Psoas muscle (tissue), 8 donors: Measurements from ENCODE around the gene ZNF804A. TPM values are rescaled to one million over a fixed set of nuclear protein-coding genes. Genes with fewer than 3 reads are reported as not detected.
A peak's percentile ranks its signal among the peaks of the same experiment; 100 is the strongest.

Experiments used
- ATAC-seq, 4 donors: fragments of 200-7000 bp; cut with Tn5 transposase; one replicate each; pipeline ENCODE4 v1.9.1; 2020; ENCODE audit warnings: moderate library complexity in 3 of 4, mild to moderate bottlenecking in 2 of 4
- DNase-seq, 2 donors: peaks; one replicate each; pipeline ENCODE4 v3.0.0-alpha.2; 2020
- H3K27ac ChIP-seq: fragments of 200-600 bp; one replicate; pipeline ENCODE4 v1.8.0; 2022
- H3K27me3 ChIP-seq, 3 donors: fragments of 200-600 bp in 1 of 3; one replicate each; pipeline versions ENCODE4 v1.6.1 to v1.8.0; 2013 to 2022; ENCODE audit warnings: low read length in 2 of 3, mild to moderate bottlenecking in 2 of 3, moderate library complexity in 1 of 3; ENCODE audit not compliant: insufficient read depth in 3 of 3
- H3K36me3 ChIP-seq, 2 donors: fragments of 200-600 bp in 1 of 2; one replicate each; pipeline versions ENCODE4 v1.6.1 to v1.8.0; 2013 to 2022; ENCODE audit warnings: low read depth in 1 of 2, mild to moderate bottlenecking in 1 of 2, moderate library complexity in 1 of 2; ENCODE audit not compliant: insufficient read depth in 1 of 2
- H3K4me1 ChIP-seq: fragments of 200-600 bp; one replicate; pipeline ENCODE4 v1.8.0; 2022
- H3K4me3 ChIP-seq: fragments of 200-600 bp; one replicate; pipeline ENCODE4 v1.8.0; 2022; ENCODE audit warnings: mild to moderate bottlenecking
- H3K9me3 ChIP-seq: fragments of 200-600 bp; one replicate; pipeline ENCODE4 v1.8.0; 2022
- WGBS, 3 donors: extraction: QIAGEN DNeasy Blood & Tissue Kit; methylation state at CpG; one replicate each; pipeline versions ENCODE4 v1.1.6 to v1.1.7; 2013; 5-methylcytosine and 5-hydroxymethylcytosine counted together
- intact Hi-C, 2 donors: fragments of 100-400 bp; cut with DNase I; formaldehyde crosslinking; loops; one replicate each; pipeline versions ENCODE4 v1.11.0 to v1.14.2; 2022
- polyA plus RNA-seq, 3 donors: library from polyadenylated mRNA; stranded (reverse); fragments of 200-250 nt; gene quantifications; one replicate each; pipeline ENCODE4 v1.2.3, GENCODE V29; 2013
- total RNA-seq, 4 donors: library from RNA; stranded (reverse); fragmentation: NEBNext Ultra II Directional in 2 of 4; extraction: Animal tissue kit (Norgen Biotek cat#: 25700) in 2 of 4; gene quantifications; one replicate each; pipeline versions ENCODE4 v1.2.1 to v1.2.4, GENCODE V29; 2021 to 2023
- TF ChIP-seq, protein P1 (sequence below): fragments of 200-600 bp; IDR thresholded peaks from one replicate; pipeline ENCODE4 v1.8.0; 2022; ENCODE audit warnings: antibody characterized with exemption
- donor health status: healthy with polysubstance abuse.
- donor health status: DM: no; HTN: no; CAD: no; lungs with moderate emphysema.
- donor health status: Bipolar disorder and iron deficiency.
- donor health status: healthy.
- donor health status: DM: yes; HTN: yes; CAD: no.
- donor health status: DM: no; HTN: no; CAD: no.
- donor health status: DM: no; HTN: no; CAD: no.
- donor health status: DM: yes; HTN: yes; CAD: no.

Gene ZNF804A
- total and polyA plus RNA-seq, 7 donors = not detected

GRCh38 chr2:184611361-184612085, 13.2 kb downstream of the ZNF804A start:
- ATAC-seq (no peak), DNase-seq (no peak)
- Histone ChIP-seq H3K27ac (no peak overlapping the region), H3K4me3 (no peak overlapping the region), H3K4me1 (no peaks in the 10 kb centered on the region), H3K36me3 (no peaks in the 10 kb centered on the region), H3K9me3 (no peaks in the 10 kb centered on the region), H3K27me3 (no peaks in the 10 kb centered on the region)
- 40 to 44% (median 44%) methylated on average over 2 of the region's 2 CpGs for WGBS, 3 donors
- TF ChIP-seq, protein P1, sequence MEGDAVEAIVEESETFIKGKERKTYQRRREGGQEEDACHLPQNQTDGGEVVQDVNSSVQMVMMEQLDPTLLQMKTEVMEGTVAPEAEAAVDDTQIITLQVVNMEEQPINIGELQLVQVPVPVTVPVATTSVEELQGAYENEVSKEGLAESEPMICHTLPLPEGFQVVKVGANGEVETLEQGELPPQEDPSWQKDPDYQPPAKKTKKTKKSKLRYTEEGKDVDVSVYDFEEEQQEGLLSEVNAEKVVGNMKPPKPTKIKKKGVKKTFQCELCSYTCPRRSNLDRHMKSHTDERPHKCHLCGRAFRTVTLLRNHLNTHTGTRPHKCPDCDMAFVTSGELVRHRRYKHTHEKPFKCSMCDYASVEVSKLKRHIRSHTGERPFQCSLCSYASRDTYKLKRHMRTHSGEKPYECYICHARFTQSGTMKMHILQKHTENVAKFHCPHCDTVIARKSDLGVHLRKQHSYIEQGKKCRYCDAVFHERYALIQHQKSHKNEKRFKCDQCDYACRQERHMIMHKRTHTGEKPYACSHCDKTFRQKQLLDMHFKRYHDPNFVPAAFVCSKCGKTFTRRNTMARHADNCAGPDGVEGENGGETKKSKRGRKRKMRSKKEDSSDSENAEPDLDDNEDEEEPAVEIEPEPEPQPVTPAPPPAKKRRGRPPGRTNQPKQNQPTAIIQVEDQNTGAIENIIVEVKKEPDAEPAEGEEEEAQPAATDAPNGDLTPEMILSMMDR = peak; percentile 15
- intact Hi-C loops = no loop called here

DNA sequence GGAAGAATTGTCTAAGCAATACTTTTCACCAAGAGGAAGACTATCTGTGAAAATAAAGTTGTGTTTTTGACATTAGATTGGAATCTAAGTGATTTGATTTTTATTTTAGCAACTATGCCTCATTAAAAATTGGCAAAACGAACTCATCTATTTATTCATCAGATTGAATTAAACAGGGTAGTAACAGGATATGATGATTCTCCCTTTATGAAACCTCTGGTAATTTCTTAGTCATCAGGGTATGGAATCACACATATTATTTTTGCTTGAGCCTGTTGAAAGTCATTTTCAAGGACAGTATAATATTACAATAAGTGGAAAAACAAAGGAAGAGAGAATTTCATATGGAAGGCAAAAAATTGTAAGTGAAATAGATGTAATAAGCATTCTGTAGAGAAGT, 22.0 kb downstream of the ZNF804A start:
- Histone ChIP-seq H3K27ac (no peak overlapping the region), H3K9me3 (no peaks in the 10 kb centered on the region), H3K4me1 (no peaks in the 10 kb centered on the region), H3K36me3 (no peaks in the 10 kb centered on the region), H3K4me3 (no peak overlapping the region), H3K27me3 (no peaks in the 10 kb centered on the region)
- ATAC-seq (no peak), DNase-seq (no peak)
- TF ChIP-seq, protein P1 = no peak
- WGBS, 3 donors = 40 to 46% (median 44%) methylated on average over 1 of the region's 1 CpG
- intact Hi-C loops = no loop called here

GRCh38 chr2:184624311-184624710, 26.0 kb downstream of the ZNF804A start:
- no peaks in the 10 kb centered on the region for H3K4me1 ChIP-seq
- no peaks in the 10 kb centered on the region for H3K36me3 ChIP-seq

DNA sequence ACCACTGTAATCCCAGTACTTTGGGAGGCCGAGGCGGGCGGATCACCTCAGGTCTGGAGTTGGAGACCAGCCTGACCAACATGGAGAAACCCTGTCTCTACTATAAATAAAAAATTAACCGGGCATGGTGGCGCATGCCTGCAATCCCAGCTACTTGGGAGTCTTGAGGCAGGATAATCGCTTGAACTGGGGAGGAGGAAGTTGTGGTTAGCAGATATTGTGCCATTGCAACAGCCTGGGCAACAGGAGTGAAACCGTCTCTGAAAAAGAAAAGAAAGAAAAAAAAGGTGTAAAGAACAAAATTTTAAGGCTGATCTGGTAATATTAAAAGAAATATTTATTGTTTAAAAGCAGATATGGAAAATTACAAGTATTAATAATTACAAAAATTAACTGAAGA, 29.7 kb downstream of the ZNF804A start:
- no peak overlapping the region for H3K27ac ChIP-seq
- ATAC-seq (no peak), DNase-seq (no peak)
- no peaks in the 10 kb centered on the region for H3K27me3 ChIP-seq
- H3K9me3 ChIP-seq = no peaks in the 10 kb centered on the region
- WGBS, 3 donors = 90 to 93% (median 92%) methylated on average over 7 of the region's 7 CpGs
- TF ChIP-seq, protein P1 = no peak
- intact Hi-C loops = no loop called here
- H3K4me1 ChIP-seq = no peaks in the 10 kb centered on the region
- H3K4me3 ChIP-seq = no peak overlapping the region
- no peaks in the 10 kb centered on the region for H3K36me3 ChIP-seq

More at GRCh38 chr2:184624311-184624710, 26.0 kb downstream of the ZNF804A start:
- intact Hi-C loops = no loop called here
- no peaks in the 10 kb centered on the region for H3K9me3 ChIP-seq
- ATAC-seq (no peak), DNase-seq (no peak)
- no peak overlapping the region for H3K27ac ChIP-seq
- TF ChIP-seq, protein P1 = no peak
- H3K4me3 ChIP-seq = no peak overlapping the region
- H3K27me3 ChIP-seq = no peaks in the 10 kb centered on the region

GRCh38 chr2:184633726-184634125, 35.4 kb downstream of the ZNF804A start:
- H3K27me3 ChIP-seq = no peaks in the 10 kb centered on the region
- intact Hi-C loops = no loop called here
- no peaks in the 10 kb centered on the region for H3K9me3 ChIP-seq
- no peaks in the 10 kb centered on the region for H3K4me1 ChIP-seq
- H3K36me3 ChIP-seq = no peaks in the 10 kb centered on the region
- no peak overlapping the region for H3K27ac ChIP-seq
- DNase-seq (no peak), ATAC-seq (no peak)
- TF ChIP-seq, protein P1 = no peak
- H3K4me3 ChIP-seq = no peak overlapping the region
